NAMALWA (cell line): Measurements from ENCODE around the gene CLDN19.
"Not testable (repeated sequence)": the region's sequence is repeated elsewhere in the genome, so short reads cannot be mapped to it uniquely, and the experiment has no call there.

ENCODE experiments used
- DNase-seq: peaks from one replicate; pipeline ENCODE4 v3.0.0-alpha.2; 2015; ENCODE audit warnings: low spot score

CLDN19 gene

DNA sequence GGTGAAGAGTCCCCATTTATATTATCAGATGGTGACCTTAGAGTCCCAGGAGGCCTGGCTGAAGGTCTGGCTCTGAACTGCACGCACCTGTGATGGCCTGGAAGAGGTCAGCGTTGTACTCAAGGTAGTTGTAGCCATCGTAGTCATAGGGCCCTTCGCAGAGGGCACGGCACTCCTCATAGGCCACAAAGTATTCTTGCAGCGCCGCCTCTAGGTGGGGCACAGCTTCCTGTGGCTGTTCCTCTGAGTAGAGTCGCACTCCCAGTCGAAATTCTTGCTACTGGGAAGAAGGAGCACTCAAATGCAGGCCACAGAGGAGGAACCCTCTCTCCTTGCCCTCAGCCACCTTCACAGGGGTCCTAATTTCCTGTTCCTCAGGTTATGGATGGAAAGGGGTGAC is 19.1 kb upstream of the CLDN19 start:
- DNase-seq = no peak

DNA sequence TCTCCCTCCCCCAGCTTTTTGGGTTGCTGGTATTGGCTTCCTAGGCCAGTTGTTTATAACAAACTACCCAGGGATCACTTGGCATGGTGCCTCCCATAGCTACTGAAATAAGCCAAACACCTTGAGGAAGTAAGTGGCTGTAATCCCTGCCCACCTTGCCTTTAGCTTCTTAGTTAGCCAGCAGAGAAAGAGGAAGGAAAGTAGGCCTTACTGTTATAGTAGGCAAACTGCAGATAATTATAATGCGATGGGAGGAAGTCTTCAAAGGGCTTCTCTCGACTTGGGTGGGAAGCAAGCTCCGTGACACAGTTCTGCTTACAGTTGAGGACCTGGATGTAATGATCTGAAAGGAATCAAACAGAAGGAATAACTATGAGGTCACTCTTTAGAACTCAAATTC is 18.6 kb upstream of the CLDN19 start:
- DNase-seq = no peak

DNA sequence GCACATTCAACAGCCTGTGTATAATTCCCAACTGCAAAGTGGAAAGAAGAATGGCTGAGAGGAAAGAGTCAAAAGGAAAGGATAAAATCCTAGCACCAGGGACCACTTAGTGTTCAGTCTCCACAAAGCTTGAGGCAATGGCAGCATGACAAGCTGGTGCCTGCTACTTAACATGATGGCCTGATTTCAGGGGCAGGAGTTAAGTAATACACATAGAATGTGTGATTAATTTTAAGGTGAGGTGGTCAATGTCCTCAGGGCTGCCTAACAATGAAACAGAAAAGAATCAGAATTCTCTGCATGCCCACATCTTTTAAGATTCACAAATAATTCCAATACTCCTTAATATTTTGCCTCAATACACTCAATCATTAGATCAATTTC is 17.8 kb upstream of the CLDN19 start:
- no peak for DNase-seq

DNA sequence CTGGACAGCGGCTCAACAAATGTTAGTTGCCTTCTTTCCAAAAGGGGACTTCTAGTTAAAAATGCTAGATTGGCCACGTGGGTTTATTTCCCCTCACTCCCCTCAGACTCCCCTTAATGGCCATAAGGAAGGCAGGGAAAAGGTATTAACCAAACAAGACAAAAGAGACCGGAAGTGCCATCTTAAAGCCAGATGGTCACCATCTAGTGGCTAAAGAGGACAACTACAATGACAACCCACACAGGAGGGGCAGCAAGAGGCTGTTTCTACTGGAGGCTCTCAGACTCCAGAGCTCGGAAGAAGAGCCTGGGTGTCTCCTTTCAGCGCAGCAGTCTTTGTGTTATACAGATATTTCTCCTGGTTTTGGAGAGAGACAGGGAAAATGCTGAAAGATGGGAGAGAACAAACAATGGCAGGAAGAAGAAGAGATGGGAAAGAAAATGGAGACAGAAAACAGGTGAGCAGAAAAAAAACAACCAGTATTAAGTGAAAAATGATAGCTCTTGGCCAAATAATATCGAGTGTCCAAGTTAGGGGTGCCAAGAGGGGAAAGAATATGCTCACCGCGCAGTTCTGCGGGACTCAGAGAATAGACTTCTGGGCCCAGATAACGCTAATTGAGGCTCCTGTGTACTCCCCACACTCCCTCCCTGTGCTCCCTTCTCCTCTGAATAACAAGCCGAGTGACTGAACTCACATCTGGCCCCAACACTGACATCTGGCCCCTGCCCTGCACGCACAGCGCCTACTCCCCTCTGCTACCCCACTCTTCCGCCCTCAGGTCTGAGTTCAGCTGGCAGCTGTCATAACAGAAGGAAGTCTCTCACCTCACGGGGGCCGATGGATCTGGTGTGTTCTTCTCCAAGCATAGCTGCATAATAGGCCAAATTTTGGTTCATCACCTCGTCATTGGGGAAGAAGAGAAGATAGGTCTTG is 17.2 kb upstream of the CLDN19 start:
- peak; percentile 78 for DNase-seq

DNA sequence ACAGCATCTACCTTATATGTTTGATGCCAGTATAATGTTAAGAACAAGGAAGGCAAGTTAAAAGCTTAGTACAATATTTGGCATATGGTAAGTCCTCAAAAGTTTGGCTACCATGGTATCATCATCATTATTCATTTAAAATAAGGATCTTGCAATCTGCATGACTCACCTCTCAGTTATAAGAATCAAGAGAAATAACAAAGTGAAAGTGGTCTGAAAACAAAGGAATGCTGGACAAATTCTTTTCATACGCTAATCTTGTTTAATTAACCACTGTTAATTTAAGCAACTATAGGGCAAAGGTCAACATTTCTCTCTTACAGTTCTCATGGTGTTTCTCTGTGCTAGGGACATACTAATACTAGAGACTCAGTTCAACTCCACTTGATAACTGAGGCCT is 13.0 kb upstream of the CLDN19 start:
- no peak for DNase-seq

DNA sequence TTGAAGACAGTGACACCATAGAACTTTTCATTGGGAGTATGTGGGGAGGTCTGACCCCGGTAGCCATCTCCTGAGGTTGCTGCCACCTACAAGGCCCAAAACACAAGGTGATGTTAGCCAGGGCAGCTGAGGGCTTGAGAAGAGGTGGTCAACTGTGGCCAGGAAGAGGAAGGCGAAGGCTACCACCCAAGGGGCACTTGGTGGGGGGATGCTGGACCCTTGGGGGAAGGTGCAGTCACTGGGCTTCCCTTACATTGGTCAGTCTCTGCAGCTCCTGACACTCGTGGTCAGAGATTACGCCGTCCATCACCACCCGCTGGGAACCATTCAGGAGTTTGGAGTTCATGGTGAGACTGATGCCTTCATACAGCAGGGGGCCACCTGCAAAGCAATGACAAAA is 12.2 kb upstream of the CLDN19 start:
- DNase-seq = no peak

DNA sequence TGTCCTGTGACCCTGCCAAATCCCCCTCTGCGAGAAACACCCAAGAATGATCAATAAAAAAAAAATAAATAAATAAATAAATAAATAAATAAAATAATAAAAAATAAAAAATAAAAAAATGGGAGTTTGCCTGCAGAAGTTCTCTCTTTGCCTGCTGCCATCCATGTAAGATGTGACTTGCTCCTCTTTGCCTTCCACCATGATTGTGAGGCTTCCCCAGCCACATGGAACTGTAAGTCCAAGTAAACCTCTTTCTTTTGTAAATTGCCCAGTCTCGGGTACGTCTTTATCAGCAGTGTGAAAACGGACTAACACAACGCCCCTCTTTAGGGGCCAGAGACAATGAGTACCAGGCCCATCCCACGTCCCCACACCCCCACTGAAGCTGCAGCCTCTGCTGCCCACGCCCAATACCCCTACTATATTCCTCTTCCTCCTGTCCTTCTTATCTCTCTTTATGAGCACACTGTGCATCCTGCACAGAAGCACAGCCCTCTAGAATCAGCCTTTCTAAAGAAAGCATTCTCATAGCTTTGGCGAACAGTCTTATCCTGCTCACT is 11.6 kb upstream of the CLDN19 start:
- not testable (repeated sequence) for DNase-seq

DNA sequence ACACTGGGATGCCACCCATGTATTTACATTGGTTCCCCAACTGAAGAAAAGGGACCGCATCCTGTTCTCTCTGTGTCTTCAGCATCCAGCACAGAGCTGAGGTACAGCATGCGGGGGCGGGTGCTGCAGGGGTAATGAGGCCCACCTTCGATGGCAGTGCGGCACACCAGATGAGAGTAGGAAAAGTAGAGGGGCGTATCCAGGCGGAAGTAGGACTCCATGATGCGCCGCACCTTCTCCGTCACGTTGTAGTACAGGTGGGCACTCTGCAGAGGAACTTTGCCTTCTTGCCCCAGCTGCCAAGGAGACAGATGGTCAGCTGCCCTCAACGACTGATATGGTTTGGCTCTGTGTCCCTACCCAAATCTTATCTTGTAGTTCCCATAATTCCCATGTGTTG is 10.0 kb upstream of the CLDN19 start:
- no peak for DNase-seq

DNA sequence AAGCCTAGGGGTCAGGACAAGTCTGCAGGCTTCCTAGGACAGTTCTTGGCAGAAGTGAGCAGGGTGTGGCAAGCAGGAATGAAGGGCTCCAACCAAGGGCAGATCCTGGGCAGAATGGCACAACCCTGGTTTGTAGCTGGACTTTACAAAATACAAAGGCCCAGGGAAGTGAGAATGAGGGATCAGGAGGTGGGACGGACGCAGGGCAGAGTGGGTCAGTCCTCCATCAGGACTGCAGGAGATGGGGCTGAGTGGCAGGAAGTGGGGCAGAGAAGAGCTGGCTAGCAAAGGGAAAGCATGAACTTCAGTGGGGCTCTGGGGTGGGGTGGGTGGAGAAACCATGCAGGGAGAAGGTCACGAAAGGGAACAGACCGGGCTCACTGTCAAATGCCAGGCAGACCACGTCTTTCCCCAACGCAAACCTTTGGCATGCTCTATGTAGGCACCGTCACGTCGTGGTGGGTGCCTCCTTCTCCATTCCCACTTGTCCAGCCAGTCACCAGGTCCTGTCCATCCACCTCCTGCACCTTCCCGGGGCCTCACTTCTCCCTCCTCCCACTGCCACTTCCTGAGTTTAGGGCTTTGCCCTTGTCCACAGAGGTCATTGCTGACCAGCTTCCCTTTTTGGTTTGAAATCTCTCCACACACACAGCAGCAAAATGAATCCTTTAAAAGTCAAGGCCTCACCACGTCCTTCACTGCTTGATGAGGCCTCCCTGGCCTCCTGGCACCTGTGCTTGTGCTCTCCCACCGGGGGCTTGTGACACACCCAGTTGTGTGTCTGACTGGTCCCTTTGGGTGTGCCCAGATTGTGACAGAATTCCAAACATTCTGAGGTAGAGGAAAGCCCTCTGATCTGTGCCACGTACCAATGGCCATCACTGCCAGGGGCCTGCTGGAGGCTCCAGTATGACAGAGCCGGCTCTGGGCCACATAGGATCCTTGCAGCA is 8.7 kb upstream of the CLDN19 start:
- DNase-seq = no peak

DNA sequence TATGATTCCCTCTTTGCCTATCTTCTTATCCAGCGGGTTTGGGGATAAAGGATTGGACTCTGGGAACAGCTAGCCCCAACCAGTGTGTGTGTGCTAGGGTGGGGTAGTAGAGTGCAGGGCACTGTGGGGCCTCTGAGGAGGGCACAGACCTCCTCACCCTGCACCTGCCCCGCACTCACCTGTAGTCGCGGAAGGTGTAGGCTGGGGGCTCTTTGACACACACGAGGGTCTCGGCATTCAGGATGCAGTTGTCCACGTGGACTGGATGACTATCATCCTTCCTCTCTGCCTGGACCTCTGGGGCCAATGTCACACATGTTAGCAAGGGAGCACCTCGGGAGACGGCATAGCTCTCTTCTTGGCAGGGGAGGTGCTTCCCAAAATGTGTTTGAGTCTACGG is 8.0 kb upstream of the CLDN19 start:
- no peak for DNase-seq

DNA sequence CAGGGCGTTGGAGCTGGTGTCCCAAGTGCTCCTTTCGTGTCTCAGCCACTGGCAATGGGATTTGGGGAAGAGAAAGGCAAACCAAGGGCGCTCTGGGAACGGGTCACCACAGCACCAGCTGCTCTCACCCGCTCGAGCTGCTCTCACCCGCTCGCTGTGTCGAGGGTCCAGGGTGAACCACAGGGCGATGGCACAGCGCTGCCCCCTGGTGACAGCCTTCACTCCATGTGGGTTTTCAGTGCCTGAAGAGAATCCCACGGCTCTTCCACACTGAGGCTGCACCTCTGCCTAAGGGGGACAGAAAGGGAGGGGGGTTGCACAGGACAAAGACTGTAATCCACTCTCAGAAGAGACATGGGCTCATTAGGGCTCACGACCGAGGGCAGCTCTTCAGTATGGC is 7.1 kb upstream of the CLDN19 start:
- DNase-seq = peak; percentile 46

DNA sequence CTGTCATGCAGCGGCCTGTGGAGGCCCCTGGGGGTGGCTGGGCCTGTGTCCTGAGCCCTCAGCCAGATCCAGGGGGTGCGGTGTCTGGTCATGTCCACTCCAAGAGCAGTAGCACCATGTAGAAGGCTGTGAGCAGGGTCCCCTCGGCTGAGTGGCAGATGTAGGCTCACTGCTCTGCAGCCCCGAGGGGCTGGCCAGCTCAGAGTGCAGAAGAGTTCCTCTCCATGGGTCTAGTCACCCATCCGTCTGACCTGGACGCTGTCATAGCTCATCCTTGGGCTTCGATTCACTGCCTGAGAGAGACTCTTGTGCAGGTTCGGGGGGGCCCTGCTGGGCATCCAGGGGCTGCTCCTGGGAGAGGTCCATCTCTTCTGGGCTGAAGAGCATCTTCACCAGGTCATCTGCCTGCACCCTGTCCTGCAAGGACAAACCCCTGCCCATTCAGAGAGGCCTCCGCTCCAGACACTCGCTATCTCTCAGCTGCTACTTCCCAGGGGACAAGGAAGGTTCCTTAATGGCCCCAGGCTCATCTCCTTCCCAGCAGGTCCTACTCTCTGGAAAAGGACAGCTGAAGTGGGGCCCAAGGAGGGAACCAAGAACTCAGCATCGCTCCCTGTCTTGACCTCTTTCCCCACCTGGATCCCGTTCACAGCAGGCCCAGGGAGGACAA is 6.5 kb upstream of the CLDN19 start:
- DNase-seq = no peak

DNA sequence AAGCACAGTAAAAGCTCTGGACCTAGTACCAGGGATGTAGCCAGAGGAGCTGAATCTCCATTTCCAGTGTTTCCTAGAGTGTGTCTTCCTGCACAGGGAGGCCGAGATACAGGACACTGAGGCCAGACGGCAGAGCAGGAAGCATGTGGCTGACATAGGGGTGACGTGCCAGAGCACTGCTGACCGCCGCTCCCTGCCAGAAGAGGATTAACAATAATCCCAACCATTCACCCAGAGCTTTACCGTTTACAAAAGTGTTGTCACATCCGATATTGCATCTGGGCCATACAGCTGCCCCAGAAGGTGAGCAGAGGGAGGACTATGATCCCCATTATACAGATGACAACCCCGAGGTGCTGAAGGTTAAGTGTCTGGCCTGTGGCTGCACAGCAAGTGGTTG is 5.8 kb upstream of the CLDN19 start:
- no peak for DNase-seq

DNA sequence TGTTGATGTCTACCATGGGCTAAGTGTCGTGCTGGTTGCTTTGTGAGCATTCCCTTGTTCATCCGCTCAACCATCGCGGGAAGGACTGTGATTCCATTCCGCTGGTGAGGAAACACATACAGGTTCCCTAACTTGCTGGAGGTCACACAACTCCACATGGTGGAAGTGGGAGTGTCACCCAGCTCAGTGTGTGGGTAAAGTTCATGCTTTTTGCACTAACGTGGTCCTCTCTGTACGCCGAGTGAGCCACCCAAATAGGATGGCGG is 4.0 kb upstream of the CLDN19 start:
- no peak for DNase-seq

DNA sequence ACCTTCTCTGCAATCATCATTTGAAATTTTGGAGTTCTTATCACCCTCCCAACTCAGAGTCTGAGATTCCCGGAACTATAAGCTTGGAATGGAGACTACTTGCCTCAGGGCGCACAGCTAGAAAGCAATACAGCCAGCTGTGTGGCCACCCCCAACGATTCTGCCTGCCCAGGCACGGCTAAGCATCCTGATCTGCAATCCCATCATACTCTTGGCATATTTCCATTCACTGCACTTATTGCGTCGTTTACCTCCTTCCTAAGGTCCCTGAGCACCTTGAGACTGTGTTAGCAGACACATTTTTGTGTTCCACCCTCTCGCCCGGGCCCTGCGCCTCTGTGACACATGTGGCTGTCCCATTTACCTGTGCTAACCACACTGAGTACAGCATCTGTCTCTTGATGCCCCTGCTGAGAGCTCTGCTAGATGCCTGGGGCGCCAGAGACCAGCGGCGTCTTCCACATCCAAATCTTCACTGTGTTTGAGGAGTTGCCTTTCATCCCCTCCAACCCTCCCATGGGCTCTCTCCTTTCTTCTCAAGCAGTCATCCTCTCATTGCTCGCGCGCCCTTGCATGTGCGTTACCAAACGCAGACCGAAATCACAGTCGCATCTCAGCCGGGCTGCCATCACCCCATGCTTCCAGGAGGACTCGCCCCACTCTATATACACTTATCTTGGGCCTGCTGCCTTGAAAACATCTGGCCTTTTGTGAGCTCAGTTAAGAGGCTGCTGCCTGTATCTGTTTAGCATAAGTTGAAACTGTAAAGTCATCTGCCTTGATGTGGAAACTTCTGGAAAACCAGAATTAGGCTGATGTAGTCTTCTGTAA is 3.5 kb upstream of the CLDN19 start:
- no peak for DNase-seq

DNA sequence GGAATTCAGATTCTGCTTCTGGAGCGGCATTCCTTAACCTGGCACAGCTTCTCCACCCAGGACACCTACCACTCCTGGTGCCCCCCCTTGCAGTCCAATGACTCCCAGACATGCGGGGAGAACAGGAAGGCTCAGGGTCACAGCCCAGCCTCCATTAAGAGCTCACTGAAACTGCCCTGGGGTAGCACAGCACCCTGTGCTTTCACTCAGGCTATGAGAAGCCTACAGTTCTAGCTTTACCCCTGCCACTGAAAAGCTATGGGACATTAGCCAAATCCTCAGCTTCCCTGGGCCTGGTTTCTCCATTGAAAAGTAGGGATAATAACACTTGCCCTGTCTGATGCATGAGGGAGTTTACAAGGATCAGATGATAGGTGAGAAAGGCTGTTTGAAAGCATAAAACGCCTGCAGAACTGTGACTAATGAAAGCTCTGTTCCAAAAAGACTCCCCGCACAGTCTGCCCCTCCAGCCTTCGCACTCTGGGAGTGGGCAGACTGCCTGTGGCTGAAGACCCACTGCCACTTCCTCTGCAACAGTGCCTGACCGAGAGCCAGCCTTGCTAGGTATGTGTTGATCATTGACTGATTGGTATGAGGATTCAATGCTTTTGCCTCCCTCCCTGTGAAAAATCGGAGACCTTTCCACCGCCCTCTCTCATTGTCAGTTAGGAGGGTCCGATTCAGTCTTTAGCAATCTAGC is 2.7 kb upstream of the CLDN19 start:
- no peak for DNase-seq

DNA sequence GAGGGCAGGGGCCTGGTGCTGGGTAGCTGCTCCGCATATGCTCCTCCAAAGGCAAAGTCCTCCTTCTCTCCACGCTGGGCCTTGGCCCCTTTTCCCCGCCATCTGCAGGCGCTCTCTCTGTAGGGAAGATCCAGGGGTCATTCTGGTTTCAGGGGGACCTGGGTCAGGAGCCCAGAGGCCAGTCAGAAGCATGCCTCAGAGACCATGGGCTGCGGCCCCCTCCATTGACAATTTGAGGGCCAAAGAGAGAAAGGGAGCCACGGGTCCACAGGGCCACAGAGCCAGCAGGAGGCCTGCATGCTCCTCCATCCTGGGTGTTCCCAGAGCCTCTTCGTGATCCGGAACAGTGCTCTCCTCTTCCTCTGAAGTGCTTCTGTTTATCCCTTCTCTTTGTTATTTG is 2.1 kb upstream of the CLDN19 start:
- no peak for DNase-seq

DNA sequence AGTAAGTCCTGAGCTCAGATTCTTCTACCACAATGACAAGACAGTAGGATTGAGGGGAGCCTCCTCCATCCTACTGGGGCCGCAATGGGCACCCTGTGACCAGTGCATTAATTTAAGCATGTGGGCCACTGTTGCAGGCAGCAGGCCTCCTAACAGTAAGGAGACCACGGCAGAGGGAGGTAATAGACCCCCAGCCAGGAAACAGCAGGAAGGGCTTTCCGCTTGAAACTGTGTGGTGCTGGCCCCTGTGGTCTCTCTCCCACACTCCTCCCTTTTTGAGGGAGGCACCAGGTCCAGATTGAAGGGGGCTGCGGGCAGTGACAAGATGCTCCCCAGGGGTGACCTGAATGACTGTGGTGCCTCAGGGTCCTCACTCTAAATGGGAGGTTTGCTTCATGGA is 1.7 kb upstream of the CLDN19 start:
- DNase-seq = no peak

DNA sequence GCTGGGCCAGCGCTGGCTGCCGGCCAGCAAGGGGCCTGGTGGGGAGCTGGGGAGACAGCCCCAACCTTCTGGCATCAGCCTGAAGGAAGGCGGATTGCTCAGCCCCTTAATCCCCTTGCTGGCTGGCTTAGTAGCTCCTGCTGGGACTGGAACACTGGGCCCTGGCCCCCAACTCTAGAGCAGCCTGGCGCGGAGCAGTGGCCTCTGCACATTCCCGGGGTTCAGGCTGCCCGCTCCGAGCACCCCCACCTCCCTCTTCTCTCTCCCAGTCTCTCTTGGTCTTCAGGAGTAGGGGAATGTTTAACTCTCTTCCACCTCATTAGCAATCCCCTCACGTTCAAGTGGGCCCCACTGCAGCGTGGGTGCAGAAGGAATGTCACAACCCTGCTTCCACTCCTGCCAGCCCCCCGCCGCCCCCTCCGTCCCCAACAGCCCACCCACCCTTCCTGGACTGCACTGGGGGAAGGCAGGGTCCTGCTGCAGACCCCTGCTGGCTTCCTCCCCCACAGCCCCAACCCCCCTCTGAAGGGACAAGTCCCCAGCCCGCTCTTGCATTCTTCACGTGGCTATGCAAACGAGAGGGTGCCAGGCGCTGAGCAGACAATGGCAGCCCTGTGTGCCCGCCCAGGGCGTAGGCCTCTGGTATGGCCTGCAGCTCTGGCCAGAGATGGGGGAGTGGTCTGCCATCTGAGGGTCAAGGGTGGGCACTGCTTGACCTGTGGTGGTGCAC is 980 bp upstream of the CLDN19 start:
- DNase-seq = no peak

DNA sequence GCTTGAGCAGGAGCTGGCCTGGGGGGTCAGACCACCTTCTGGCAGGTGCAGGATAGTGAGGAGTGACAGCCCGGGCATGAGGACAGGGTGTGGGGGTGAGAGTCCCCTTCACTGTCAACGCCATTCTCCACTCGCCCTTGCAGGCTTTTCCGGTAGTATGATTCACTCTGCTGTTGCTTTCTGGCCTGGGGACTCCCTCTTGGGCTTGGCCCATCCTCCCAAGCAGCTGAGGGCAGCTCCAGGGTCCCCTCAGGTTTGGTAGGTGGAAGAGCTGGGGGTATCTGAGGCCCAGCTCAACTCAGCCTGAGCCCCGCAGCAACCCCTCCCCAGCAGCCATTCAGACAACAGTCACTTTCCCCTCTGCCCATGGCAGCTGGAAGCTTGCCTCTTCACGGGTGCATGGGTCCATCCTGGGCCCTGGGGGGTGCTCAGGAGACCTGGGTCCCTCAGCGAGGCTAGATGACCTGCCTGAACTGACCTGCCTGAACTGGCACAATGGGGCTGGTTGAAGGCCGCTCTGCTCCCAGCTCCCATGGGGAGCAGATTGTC is 1.3 kb downstream of the CLDN19 start:
- no peak for DNase-seq
